Islet precursor cell (in vitro differentiated cells): ENCODE results near the gene SLC24A1.

Experiments
- DNase-seq: peaks from one replicate; pipeline ENCODE4 v3.0.0-alpha.2; 2018

The SLC24A1 gene

DNA sequence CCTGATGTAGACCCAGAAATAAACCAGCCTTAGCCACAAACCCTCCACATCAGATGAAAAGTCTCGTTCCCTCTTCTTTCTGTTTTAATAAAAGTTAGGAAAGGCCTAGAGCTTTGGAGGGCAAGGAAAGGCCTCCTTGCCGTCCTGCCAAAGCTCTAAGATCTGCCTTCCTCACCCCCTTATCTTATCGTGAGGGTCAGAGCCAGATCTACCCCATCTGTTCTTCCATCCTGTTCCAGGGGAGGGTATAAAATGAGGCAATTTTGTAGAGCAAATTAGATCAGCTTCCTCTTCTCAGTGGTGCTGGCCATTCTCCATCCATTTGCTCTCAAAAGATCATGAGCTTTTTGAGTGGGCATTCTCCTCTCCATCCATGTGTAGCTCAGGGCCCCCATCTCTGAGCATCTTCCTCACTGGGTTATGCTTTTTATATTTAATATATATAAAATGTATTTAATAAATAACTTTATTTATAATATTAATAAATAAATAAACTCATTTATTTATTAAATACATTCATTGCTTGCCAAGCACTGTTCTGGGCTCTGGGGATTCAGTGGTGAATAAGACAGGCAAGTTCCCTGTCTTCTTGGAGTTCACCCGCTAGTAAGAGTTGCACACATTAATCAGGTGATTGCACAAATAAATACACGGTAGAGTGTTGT lies 2.0 kb upstream of the SLC24A1 start:
- DNase-seq, result no peak

- no peak for DNase-seq
These were observed 905 bp upstream of the SLC24A1 start for GRCh38 chr15:65620833-65621232.

DNA sequence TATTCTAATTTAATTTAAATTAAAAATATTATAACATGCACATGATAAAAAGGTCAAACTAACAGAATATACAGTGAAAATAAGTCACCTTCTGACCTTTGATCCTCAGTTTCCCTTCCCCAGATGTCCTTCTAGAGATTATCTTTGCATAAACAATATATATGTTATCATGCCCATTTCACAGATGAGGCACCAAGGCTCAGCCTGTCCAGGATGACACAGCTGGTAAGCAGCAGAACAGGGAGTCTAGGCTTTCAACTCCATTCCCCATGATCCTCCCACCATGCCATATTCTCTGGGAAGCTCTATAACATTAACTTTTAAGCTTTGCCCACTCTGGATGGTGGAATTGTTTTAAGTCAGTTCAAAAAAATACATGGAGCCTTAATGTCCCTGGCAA lies 1.4 kb downstream of the SLC24A1 start:
- no peak for DNase-seq

GRCh38 chr15:65626856-65627255 lies 5.1 kb downstream of the SLC24A1 start:
- no peak for DNase-seq

- DNase-seq, result no peak
These were observed 7.8 kb downstream of the SLC24A1 start for GRCh38 chr15:65629548-65629947.

DNA sequence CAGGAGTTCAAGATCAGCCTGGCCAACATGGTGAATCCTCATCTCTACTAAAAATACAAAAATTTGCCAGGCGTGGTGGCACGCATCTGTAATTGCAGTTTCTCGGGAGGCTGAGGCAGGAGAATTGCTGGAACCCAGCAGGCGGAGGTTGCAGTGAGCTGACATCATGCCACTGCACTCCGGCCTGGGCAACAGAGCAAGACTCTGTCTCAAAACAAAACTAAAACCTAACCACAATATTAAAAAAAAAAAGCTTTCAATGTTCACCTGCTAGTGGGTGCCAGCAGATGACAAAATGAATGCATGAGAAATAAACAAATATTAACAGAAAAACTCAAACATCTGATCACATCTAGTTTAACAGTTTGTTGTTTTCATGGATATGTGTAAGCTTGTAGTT lies 9.0 kb downstream of the SLC24A1 start:
- no peak for DNase-seq

GRCh38 chr15:65631503-65631902 lies 9.8 kb downstream of the SLC24A1 start:
- DNase-seq, result no peak

DNA sequence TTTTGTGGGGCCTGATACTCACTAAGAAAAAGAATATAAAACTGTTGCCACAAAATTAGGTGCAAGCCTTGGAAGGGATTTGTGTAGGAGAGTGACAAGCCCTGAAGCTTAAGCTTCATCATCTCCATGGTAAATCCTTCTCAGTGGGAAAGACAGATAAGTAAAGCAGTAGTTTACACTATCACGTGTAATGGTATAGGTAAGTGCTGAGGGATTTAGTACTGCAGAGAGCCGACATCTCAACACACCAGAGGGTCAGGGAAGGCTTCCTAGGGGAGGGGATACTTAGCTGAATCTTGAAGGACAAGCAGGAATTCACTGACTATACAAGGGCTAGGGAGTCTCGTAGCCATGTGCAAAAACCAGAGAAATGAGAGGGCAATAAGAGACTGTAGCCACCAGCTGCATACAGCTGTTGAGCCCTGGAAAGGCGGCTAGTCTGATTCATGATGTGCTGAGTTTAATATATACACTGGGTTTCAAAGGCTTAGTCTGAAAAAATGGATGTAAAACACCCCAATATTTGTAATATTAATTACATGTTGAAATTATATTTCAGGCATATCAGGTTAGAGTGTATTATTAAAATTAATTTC lies 11.1 kb downstream of the SLC24A1 start:
- no peak for DNase-seq

- no peak for DNase-seq
These were observed 12.0 kb downstream of the SLC24A1 start for GRCh38 chr15:65633752-65634151.

GRCh38 chr15:65634356-65634755 lies 12.6 kb downstream of the SLC24A1 start:
- no peak for DNase-seq

DNA sequence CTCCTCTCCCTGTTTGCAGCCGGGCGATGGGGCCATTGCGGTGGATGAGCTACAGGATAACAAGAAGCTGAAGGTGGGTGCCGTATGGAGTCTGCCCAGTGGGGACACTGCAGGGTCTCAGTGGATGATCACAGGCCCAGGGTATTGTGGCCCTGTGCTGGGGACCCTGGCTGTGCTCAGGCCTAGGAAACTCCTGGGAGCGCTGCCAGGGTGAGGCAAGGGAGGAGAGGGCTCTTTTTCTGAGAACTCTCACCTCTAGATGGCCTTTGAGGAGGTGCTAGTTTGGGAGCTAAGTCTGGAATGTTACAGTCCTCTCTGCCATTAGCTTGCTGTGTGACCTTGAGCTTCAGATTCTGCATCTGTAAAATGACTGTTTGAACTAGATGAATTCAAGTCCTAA lies 16.4 kb downstream of the SLC24A1 start:
- no peak for DNase-seq

- no peak for DNase-seq
These were observed 16.9 kb downstream of the SLC24A1 start for GRCh38 chr15:65638681-65639089.

DNA sequence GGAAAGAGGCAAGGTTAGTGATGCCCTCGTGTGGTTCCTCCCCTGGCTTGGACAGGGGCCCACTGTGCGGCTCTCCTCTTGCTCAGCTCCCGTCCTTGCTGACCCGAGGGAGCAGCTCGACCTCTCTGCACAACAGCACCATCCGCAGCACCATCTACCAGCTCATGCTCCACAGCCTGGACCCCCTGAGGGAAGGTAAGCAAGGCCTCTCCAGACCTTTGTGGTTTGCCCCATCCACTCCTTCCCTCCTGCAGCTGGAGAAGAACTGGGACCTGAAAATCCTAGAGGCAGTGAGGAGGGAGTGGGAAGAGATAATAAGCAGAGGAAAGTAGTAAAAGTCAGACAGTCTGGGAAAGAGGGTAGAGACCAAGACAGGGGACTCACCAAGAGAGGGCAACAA lies 17.8 kb downstream of the SLC24A1 start:
- DNase-seq, result no peak

GRCh38 chr15:65641768-65642475 lies 20.2 kb downstream of the SLC24A1 start:
- DNase-seq, result no peak

DNA sequence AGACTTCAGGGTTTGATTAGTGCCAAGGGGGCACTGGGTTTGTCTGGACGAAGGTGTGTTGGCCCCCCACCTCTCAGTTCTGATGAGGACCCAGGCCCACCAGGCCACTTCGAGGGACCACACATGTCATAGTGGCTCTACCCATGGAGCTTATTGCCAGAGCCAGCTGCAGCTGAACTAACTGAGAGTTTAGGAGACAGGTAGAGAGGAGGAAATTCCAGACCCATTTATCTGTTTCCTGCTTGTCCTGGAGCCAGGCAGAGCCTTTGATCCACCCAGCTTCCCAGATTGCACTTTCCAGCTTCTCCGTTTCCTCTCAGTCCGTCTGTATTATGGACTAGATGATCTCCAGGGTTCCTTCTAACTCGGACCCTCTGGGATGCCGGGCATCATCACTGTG lies 20.9 kb downstream of the SLC24A1 start:
- DNase-seq, result no peak

DNA sequence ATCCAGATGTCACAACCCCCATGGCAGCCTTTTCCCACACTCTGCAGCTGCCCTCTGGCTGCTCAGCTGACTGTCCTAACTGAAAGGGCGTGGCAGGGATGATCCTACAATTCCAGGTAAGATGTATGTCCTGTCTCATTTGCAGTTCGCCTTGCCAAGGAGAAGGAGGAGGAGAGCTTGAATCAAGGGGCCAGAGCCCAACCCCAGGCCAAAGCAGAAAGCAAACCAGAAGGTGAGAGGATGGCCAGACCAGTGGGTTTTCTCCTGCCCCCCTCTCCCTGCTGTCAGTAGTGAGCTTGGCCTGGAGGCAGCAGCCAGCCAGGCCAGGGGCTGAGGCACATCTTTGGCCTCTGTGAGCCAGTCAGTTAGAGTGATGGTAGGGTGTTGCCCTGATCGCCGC lies 22.5 kb downstream of the SLC24A1 start:
- DNase-seq, result no peak

DNA sequence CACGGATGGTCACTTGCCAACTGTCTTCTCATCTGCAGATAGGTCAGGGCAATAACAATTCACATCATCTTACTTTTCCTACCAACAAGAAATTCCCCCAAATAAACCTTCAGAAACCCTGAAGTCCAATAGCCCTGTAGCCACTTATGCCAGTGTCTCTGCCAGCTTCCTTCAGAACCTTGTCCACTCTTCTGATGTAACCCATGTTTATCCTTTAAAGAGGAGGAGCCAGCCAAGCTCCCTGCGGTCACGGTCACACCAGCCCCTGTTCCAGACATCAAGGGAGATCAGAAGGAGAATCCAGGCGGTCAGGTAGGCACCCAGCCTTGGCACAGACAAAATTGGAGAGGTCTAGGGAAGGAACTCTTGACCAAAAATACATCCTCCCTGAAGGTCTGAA lies 23.7 kb downstream of the SLC24A1 start:
- no peak for DNase-seq

DNA sequence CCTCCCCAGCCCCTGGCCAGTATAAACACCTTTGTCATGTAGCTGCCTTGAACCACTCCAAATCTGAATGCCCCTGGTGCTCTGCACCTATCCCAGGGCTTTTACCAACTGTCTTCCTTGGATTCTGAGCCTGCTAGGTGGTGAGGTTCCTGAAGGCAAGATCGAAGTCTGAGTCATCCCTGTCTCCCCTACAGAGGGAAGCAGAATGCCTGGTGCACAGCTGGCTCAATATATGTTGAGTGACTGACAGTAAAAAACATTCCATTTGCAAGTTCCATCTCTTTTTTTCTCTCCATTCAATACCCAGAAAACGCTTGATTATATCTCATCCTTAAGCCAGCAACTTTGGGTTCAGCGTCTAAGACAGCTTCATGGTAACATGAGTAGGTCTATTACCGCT lies 24.7 kb downstream of the SLC24A1 start:
- DNase-seq, result no peak

GRCh38 chr15:65650312-65651041 lies 28.7 kb downstream of the SLC24A1 start:
- DNase-seq, result no peak

- no peak for DNase-seq
These were observed 29.2 kb downstream of the SLC24A1 start for GRCh38 chr15:65651042-65651322.

DNA sequence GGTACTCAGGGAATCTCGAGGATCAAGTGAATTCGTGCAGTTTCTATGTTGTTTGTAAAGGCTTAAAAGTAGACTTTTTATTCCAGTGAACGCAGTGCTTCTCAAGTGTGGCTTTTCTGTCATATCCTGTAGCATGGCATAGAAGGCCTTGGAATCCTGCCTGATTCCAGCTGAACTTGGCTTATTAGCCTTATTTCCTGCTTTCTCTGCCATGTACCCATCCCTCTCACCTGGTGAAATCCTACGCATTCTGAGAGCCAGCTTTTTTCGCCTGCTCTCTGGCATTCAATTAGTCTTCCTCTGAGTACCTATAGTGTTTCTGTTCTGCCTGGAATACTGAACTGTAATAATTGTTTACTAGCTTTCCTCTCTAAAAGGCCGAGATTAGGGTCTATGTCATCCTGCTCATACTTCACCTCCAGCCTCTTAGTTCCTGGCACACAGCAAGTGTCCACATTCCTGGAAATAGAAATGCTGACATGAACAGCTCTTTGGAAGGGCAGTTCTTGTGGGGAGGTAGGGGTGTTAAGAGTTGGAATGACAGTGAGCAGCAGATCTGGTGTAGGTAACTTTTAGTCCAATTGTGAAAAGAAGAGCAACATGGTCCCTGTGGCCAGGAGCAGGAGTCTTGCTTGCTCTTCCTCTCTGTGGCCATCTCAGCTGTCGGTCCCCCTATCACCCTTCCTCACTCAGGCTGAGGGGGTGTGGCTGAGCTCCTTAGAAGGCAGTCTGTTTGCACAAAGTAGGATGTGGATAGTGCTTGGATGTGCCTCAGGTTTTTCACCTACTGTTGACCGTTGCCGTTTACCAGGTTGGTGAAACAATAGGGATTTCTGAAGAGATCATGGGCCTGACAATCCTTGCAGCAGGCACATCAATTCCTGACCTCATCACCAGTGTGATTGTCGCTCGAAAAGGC lies 30.4 kb downstream of the SLC24A1 start:
- no peak for DNase-seq

GRCh38 chr15:65653341-65653740 lies 31.6 kb downstream of the SLC24A1 start:
- no peak for DNase-seq
